Measurements from ENCODE around the gene DOCK2. TPM values are rescaled to one million over a fixed set of nuclear protein-coding genes. Genes with fewer than 3 reads are reported as not detected.
"Not testable (repeated sequence)": the region's sequence is repeated elsewhere in the genome, so short reads cannot be mapped to it uniquely, and the experiment has no call there.

DOCK2 gene
- polyA plus RNA-seq, 1 experiment = 2.0 TPM

DNA sequence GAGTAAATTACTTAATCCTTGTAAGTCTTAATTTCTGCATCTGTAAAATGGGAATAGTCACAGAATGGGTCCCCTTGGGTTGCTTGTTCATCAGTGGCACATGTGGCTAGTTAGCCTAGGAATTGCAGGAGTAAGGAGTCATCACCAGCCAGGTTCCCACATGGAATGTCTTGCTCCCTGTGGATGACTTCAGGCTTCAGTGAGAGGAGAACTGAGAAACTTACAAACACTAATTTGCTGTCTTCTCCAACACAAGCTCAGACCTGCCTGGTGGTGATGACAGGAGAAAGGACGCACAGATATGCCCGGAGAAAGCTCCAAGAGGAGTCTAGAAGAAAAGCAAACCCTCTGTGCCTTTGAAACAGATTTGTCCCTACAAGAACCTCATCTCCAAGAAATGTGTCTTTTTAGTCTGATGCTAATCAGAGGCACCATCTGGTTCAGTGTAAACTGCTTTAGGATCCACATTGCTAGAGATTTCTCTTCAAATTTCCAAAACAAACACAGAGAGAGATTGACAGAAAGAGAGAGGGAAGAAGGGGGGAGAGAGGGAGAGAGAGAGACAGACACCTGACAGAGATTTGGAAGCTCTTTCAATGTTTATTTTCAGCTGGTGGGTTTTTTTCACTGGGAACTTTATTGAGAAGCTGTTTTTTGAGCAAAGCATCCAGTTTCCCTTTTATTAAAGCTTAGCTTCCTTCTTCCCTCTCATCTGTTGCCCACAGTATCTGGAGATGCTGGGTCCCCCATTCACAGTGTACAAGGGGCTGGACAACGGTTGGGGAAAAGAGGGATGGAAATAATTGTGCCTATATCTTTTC is 128.3 kb downstream of the DOCK2 start:
- Histone ChIP-seq H3K4me3 (ENCODE audit: low read depth, low read length) (no peak overlapping the region), H3K27me3 (ENCODE audit: control insufficient read depth, insufficient read depth, low read length) (no peaks in the 10 kb centered on the region), H3K36me3 (ENCODE audit: control insufficient read depth, insufficient read depth, low read length) (no peaks in the 10 kb centered on the region)
- no peak for DNase-seq (ENCODE audit: low read depth)
- ChIA-PET CTCF (interaction anchor here (0.9 to 1.3 kb wide), 4 partner anchors 22 to 215 kb away, joined by 3 to 5 read pairs (median 3); partner anchors contain the start of gene INSYN2B), POLR2A (no interaction called here)
- TF ChIP-seq, protein P1, sequence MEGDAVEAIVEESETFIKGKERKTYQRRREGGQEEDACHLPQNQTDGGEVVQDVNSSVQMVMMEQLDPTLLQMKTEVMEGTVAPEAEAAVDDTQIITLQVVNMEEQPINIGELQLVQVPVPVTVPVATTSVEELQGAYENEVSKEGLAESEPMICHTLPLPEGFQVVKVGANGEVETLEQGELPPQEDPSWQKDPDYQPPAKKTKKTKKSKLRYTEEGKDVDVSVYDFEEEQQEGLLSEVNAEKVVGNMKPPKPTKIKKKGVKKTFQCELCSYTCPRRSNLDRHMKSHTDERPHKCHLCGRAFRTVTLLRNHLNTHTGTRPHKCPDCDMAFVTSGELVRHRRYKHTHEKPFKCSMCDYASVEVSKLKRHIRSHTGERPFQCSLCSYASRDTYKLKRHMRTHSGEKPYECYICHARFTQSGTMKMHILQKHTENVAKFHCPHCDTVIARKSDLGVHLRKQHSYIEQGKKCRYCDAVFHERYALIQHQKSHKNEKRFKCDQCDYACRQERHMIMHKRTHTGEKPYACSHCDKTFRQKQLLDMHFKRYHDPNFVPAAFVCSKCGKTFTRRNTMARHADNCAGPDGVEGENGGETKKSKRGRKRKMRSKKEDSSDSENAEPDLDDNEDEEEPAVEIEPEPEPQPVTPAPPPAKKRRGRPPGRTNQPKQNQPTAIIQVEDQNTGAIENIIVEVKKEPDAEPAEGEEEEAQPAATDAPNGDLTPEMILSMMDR (IDR thresholded peaks at IDR 0.05; ENCODE audit: insufficient read depth, low read depth, low read length) = no peak

DNA sequence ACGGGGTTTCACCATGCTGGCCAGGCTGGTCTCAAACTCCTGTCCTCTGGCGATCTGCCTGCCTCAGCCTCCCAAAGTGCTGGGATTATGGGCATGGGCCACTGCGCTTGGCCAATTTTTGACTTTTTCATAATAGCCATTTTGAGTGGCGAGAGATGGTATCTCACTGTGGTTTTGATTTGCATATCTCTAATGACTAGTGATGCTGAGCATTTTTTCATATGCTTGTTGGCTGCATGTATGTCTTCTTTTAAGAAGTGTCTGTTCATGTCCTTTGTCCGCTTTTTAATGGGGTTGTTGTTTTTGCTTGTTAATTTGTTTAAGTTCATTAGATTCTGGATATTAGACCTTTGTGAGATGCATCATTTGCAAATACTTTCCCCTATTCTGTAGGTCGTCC is 129.9 kb downstream of the DOCK2 start:
- H3K4me3 ChIP-seq (ENCODE audit: low read depth, low read length); POLR2A ChIA-PET; H3K27me3 ChIP-seq (ENCODE audit: control insufficient read depth, insufficient read depth, low read length); DNase-seq (ENCODE audit: low read depth); H3K36me3 ChIP-seq (ENCODE audit: control insufficient read depth, insufficient read depth, low read length): not testable (repeated sequence)
- CTCF ChIA-PET = interaction anchor here (1.3 kb wide), 1 partner anchor 21 kb away, joined by 3 read pairs; no protein-coding TSS in a partner anchor

DNA sequence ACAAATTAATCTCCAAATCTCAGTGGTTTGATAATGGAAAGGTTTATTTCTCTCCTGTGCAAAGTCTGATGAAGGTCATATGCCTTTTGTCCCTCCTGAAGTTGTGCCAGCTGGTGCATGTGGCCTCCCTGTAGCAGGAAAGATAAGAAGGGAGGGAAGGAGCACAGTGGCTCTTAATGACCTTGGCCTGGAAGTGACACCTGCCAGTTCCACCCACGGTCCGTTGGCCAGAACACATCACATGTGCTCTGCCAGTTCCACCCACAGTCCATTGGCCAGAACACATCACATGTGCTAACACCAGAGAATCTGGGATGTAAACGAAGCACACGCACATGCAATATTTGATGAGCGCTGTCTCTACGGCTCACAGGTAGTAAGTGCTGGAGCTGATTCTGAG is 130.9 kb downstream of the DOCK2 start:
- TF ChIP-seq, protein P1 (IDR thresholded peaks at IDR 0.05; ENCODE audit: insufficient read depth, low read depth, low read length) = no peak
- DNase-seq (ENCODE audit: low read depth) = no peak
- Histone ChIP-seq H3K27me3 (ENCODE audit: control insufficient read depth, insufficient read depth, low read length) (no peaks in the 10 kb centered on the region), H3K36me3 (ENCODE audit: control insufficient read depth, insufficient read depth, low read length) (no peaks in the 10 kb centered on the region), H3K4me3 (ENCODE audit: low read depth, low read length) (no peak overlapping the region)
- CTCF ChIA-PET = interaction anchor here (1.3 to 2.4 kb wide), 2 partner anchors 22 to 213 kb away, joined by 3 to 10 read pairs; partner anchors contain the start of gene INSYN2B
- POLR2A ChIA-PET = no interaction called here

DNA sequence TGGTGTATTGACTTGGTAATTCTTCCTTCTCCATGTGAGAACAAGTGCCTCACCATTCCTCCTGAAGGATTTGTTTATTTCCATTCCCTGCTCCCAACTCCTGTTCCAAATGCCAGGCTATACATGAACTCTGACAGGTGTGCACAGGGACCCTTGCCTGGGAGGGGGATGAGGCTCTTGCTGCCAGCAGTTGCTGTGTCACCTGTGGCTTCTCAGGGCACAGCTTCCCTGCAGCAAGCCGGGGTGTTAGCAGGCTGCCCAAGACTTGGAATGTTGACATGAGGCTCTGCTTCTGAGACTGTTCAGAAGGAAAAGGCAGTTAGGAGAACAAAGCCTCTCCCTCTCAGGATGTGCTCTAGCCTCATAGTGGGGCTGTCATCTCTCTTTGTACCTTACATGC is 131.3 kb downstream of the DOCK2 start:
- no peak for DNase-seq (ENCODE audit: low read depth)
- no peak overlapping the region for H3K4me3 ChIP-seq (ENCODE audit: low read depth, low read length)
- TF ChIP-seq, protein P1 (IDR thresholded peaks at IDR 0.05; ENCODE audit: insufficient read depth, low read depth, low read length) = no peak
- no peaks in the 10 kb centered on the region for H3K27me3 ChIP-seq (ENCODE audit: control insufficient read depth, insufficient read depth, low read length)
- CTCF ChIA-PET = interaction anchor here (1.0 to 2.4 kb wide), 3 partner anchors 10 to 212 kb away, joined by 3 to 10 read pairs (median 4); partner anchors contain the start of gene INSYN2B
- H3K36me3 ChIP-seq (ENCODE audit: control insufficient read depth, insufficient read depth, low read length) = no peaks in the 10 kb centered on the region
- POLR2A ChIA-PET = no interaction called here

DNA sequence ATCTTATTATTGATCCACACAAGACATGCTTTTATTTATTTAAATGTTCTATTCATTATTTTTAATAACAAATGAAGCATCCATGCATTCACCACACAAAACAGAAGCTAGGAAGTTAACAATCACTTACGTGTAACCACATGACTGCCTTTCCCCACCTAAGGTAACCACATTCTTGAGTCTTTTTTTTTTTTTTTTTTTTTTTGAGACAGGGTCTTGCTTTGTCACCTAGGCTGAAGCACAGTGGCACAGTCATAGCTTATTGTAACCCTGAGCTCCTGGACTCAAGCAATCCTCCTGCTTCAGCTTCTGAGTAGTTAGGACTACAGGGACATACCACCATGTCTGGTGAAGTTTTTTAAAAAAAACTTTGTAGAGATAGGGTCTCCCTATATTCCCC is 133.0 kb downstream of the DOCK2 start:
- TF ChIP-seq, protein P1 (IDR thresholded peaks at IDR 0.05; ENCODE audit: insufficient read depth, low read depth, low read length) = no peak
- DNase-seq (ENCODE audit: low read depth) = no peak
- Histone ChIP-seq H3K27me3 (ENCODE audit: control insufficient read depth, insufficient read depth, low read length) (no peaks in the 10 kb centered on the region), H3K36me3 (ENCODE audit: control insufficient read depth, insufficient read depth, low read length) (no peaks in the 10 kb centered on the region), H3K4me3 (ENCODE audit: low read depth, low read length) (no peak overlapping the region)
- POLR2A ChIA-PET = no interaction called here
- CTCF ChIA-PET = interaction anchor here (1.0 to 2.4 kb wide), 2 partner anchors 12 to 210 kb away, joined by 4 to 10 read pairs; partner anchors contain the start of gene INSYN2B
